ENCODE measurements around the gene FBXO44. TPM values are rescaled to one million over a fixed set of nuclear protein-coding genes. Genes with fewer than 3 reads are reported as not detected.
"Not testable (repeated sequence)": the region's sequence is repeated elsewhere in the genome, so short reads cannot be mapped to it uniquely, and the experiment has no call there.

The FBXO44 gene
- total and polyA plus RNA-seq, 8 donors, result 12.1 to 21.1 (median 14.6) TPM

GRCh38 chr1:11639372-11639771 lies 15.3 kb upstream of the FBXO44 start:
- H3K27ac ChIP-seq, result no peak overlapping the region
- no peak for TF ChIP-seq CTCF (IDR thresholded peaks at IDR 0.05)
- H3K27me3 ChIP-seq, result peaks cover 0 to 68% of the 10 kb centered on the region in 2 donors
- no peaks in the 10 kb centered on the region for H3K36me3 ChIP-seq
- DNase-seq, result no peak
- intact Hi-C loops (cut with DNase I), result loop anchor here in 1 of 2 donors (10.0 kb wide), 1 partner anchor 395 kb away; no protein-coding TSS in a partner anchor
- no peak for ATAC-seq
- no peaks in the 10 kb centered on the region for H3K4me1 ChIP-seq
- no peaks in the 10 kb centered on the region for H3K9me3 ChIP-seq
- H3K4me3 ChIP-seq, result no peak overlapping the region

- ATAC-seq (no peak), DNase-seq (no peak)
- H3K36me3 ChIP-seq, result no peaks in the 10 kb centered on the region
- H3K4me1 ChIP-seq, result no peaks in the 10 kb centered on the region
- intact Hi-C loops (cut with DNase I), result loop anchor here in 1 of 2 donors (10.0 kb wide), 1 partner anchor 605 kb away; no protein-coding TSS in a partner anchor
- no peak overlapping the region for H3K27ac ChIP-seq
- H3K4me3 ChIP-seq, result no peak overlapping the region
- TF ChIP-seq CTCF (IDR thresholded peaks at IDR 0.05), result no peak
- no peaks in the 10 kb centered on the region for H3K9me3 ChIP-seq
- peaks cover 0 to 60% of the 10 kb centered on the region in 2 donors for H3K27me3 ChIP-seq
These were observed 14.6 kb upstream of the FBXO44 start for GRCh38 chr1:11640101-11640500.

GRCh38 chr1:11640944-11641343 lies 13.7 kb upstream of the FBXO44 start:
- ATAC-seq (no peak), DNase-seq (no peak)
- Histone ChIP-seq H3K27ac (no peak overlapping the region), H3K36me3 (no peaks in the 10 kb centered on the region), H3K9me3 (no peaks in the 10 kb centered on the region), H3K27me3 (peaks cover 0 to 53% of the 10 kb centered on the region in 2 donors), H3K4me3 (no peak overlapping the region), H3K4me1 (no peaks in the 10 kb centered on the region)
- intact Hi-C loops (cut with DNase I), result loop anchor here in 1 of 2 donors (10.0 kb wide), 1 partner anchor 606 kb away; no protein-coding TSS in a partner anchor
- TF ChIP-seq CTCF (IDR thresholded peaks at IDR 0.05), result no peak

- intact Hi-C loops (cut with DNase I), result loop anchor here in 1 of 2 donors (10.0 kb wide), 1 partner anchor 607 kb away; no protein-coding TSS in a partner anchor
- TF ChIP-seq CTCF (IDR thresholded peaks at IDR 0.05), result no peak
- H3K27me3 ChIP-seq, result peaks cover 0 to 45% of the 10 kb centered on the region in 2 donors
- no peaks in the 10 kb centered on the region for H3K9me3 ChIP-seq
- no peak for ATAC-seq
- no peaks in the 10 kb centered on the region for H3K4me1 ChIP-seq
- H3K27ac ChIP-seq, result no peak overlapping the region
- H3K4me3 ChIP-seq, result no peak overlapping the region
- no peaks in the 10 kb centered on the region for H3K36me3 ChIP-seq
- DNase-seq, result no peak
These were observed 12.8 kb upstream of the FBXO44 start for GRCh38 chr1:11641776-11642305.

GRCh38 chr1:11642418-11643017 lies 12.2 kb upstream of the FBXO44 start:
- TF ChIP-seq CTCF (IDR thresholded peaks at IDR 0.05), result peak; percentile 91 to 96
- H3K36me3 ChIP-seq, H3K27ac ChIP-seq, H3K4me1 ChIP-seq, H3K4me3 ChIP-seq, H3K9me3 ChIP-seq: not testable (repeated sequence)
- intact Hi-C loops (cut with DNase I), result loop anchor here in 1 of 2 donors (10.0 kb wide), 1 partner anchor 608 kb away; no protein-coding TSS in a partner anchor
- DNase-seq (peak in 2 of 4 donors; percentile 49 to 73), ATAC-seq (peak; percentile 91)
- H3K27me3 ChIP-seq, result peaks cover 0 to 39% of the 10 kb centered on the region in 2 donors

Measured in left lung (tissue), 10 donors.